GM21423 (cell line): ENCODE measurements around the gene SLC22A8.
"Not testable (repeated sequence)": the region's sequence is repeated elsewhere in the genome, so short reads cannot be mapped to it uniquely, and the experiment has no call there.

Experiments used
- ATAC-seq: cut with Tn5 transposase; IDR thresholded peaks from one replicate; pipeline ENCODE4 v1.9.1; 2021; ENCODE audit warnings: mild to moderate bottlenecking, moderate library complexity; ENCODE audit not compliant: unreplicated experiment

Gene SLC22A8, protein sequence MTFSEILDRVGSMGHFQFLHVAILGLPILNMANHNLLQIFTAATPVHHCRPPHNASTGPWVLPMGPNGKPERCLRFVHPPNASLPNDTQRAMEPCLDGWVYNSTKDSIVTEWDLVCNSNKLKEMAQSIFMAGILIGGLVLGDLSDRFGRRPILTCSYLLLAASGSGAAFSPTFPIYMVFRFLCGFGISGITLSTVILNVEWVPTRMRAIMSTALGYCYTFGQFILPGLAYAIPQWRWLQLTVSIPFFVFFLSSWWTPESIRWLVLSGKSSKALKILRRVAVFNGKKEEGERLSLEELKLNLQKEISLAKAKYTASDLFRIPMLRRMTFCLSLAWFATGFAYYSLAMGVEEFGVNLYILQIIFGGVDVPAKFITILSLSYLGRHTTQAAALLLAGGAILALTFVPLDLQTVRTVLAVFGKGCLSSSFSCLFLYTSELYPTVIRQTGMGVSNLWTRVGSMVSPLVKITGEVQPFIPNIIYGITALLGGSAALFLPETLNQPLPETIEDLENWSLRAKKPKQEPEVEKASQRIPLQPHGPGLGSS

DNA sequence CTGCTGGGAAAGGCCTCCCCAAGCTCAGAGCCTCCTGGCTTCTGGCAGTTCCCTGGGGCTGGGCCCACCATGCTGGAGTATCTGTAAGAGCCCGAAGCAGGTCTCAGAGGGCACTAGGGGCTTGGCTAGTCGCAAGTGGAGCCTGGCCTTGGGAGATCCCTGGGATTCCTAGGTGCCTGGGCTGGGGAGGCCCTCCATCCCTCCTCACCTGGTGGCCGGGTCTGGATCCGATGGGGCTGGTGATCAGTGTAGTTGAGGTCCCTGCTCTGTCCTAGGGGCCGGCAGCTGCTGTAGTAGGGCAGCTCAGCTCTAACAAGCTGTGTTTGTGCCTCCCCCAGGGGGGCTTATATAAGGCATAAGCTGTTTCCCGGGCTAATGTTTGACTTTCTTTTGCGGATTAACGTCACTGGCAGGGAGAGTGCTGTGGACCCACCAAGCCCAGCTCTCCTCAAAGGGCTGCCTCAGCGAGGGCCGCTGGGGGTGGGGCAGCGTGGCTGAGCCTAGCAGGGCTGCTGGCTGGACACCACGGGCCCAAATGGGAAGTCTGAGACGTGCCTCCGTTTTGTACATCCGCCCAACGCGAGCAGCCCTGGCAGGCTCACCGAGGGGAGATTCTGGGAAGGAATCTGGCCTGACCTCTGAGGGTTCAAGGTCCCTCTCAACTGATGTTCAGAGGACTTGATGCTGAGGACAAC is at the start of gene SLC22A8:
Gene SLC22A8, minus strand, starts transcription at position 321 of the 695 bp plus-strand sequence. CDS start 883 bp downstream, outside the sequence.
- ATAC-seq = no peak

DNA sequence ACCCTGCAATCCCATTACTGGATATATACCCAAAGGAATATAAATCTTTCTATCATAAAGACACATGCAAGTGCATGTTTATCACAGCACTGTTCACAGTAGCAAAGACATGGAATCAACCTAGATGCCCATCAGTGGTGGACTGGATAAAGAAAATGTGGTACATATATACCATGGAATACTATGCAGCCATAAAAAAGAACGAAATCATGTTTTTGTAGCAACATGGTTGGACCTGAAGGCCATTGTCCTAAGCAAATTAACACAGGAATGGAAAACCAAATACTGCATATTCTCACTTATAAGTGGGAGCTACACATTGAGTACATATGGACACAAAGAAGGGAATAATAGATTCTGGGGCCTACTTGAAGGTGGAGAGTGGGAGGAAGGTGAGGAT is 30.6 kb upstream of the SLC22A8 start:
- ATAC-seq = not testable (repeated sequence)

DNA sequence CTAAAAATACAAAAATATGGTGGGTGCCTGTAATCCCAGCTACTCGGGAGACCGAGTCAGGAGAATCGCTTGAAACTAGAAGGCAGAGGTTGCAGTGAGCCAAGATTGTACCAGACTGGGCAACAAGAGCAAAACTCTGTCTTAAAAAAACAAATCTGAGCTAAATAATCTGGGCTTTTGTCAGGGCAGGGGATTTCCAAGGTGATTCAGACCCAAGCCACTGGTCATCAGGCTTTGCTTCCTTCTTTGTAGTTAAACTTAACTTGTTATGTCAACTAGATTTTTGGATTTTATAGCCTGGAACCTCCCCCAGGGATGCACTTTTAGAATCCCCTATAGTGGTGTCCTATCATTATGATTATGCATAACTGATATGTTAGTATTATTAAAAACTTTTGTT is 27.0 kb upstream of the SLC22A8 start:
- no peak for ATAC-seq

DNA sequence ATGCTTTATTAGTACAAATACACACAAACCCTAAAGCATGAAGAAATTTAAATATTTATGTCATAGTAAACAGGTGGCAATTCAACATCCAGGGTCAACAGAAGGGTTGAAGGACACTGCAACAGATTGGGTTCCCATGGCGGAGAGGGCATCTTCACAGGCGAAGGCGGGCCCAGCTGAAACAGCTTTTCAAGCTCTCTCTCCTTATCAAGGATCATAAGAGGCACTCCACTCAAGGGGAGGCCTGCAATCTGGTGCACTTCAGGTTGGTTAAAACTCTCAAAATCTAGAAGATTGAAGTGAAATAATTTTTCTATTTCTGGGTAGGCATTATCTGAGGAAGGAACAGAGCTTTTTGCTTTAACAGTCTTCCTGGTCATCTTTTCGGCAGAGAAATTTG is 16.8 kb upstream of the SLC22A8 start:
- ATAC-seq = no peak

DNA sequence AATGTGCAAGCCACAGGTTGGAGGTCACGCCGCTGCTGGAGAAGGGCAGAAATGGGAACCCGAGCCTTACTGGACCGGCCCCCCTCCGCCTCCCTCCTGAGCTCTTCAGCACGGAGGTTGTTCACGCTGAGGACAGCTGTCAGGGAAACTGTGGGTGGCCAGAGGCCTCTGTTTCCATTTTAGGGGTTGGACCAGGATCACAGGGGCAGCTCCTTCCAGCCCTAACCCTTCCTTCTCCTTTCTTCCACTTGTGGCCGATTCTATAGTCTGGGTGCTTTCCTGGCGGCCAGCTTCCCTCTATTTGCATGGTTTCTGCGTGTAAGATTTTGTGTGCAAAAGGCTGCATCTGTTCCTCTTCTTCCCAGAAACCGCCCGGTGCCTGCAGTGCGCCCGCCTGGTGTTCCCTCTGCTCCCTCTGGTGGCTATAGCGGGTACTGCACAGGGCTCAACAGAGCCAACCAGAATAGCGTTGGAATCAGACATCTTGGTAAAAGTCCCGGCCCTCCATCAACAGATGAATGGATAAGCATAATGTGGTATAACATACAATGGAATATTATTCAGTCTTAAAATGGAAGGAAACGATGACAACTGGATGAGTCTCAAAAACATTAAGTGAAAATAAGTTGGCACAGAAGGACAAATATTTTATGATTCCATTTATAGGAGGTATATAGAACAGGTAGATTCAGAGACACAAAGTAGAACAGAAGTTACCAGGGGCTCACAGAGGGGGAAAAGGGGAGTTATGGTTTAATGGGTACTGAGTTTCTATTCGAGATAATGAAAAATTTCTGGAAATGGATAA is 8.4 kb upstream of the SLC22A8 start:
- no peak for ATAC-seq

DNA sequence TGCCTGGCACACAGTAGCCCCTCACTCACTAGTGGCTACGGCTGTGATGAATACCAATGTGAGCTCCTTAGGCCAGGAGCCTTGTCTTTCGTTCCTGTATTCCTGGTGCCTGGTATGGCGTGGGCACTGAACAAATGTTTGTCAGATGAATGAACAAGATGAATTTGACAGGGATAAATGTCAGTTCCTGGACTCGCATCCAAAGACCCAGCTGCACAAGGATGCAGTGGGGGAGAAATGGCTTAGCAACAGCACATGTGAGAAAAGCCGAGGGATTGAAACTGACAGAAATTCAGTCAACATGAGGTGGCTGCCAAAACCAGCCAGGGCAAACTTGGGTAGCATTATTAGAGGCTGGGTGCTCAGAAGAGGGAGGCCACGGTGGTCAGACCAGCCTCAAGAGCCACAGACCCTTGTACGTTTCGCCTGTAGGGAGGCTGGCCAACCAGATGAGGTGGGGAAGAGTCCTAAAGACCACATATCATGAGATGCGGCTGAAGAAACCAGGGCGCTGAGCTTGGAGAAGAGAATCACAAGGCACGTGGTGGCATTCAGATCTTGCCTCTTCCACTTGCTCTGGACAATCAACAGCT is 7.7 kb upstream of the SLC22A8 start:
- no peak for ATAC-seq

DNA sequence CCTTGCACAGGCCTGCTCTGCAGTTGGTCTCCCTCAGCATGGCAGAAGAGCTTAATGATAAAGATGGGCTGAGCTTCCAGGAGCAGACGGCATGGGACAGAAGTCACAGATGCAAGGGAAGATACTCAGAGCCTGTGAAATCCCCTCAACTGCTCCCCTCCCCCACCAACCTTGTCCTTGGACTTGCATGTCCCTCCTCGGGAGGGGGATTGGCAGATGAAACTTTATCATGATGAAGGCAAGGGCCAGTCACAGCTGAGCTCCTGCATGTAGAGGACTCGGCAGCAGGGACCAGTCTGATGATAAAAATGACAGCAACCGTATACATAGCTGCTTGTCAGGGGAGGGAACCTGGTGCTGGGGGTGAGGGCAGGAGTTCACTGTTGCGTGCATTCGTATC is 6.8 kb upstream of the SLC22A8 start:
- no peak for ATAC-seq

DNA sequence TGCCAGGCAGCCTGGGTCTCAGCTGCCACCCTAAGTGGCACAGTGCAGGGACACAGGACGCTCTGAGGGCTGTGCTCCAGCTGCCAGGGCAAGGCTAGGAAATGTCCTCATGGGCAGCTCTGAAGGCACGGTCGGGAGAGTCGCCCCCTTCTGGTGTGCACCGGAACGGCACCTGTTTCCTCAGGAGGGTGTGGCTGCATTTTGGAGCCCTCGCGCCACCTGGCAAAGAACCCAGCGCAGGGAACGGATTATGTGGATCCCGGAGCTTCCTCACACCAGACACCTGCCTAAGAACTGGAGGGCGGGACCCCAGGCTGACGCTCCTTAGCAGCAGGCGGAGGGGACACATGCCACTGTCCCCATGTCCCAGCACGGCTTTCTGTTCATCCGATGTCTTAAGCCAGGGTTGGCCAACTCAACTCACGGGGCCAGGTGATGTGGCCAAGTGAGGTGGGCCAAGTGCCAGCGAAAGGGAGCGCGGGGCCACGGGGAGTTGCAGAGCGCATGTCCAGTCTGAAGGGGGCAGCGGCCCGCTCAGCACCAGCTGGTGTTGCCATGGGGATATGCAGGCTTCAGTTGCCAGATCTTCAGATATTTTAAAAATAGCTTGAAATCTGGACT is 5.1 kb upstream of the SLC22A8 start:
- ATAC-seq = no peak

DNA sequence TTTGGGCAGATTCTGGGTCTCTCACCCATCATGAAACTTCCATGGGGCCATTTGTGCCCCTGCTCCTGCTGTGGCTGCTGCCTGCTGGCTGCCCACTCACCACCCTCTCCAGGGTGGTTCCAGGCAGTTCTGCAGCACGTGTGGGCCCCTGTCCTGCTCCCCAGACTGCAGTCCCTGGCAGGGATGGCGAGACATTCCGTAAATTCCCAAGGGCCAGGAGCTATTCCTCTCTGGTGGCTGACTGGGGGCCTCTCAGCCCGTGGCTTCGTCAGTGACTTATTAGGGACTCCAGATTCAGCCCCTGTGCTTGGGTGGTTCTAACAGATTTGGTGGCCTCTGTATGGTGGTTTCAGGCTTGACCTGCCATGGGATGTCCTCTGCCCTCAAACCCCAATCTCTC is 3.9 kb upstream of the SLC22A8 start:
- no peak for ATAC-seq

DNA sequence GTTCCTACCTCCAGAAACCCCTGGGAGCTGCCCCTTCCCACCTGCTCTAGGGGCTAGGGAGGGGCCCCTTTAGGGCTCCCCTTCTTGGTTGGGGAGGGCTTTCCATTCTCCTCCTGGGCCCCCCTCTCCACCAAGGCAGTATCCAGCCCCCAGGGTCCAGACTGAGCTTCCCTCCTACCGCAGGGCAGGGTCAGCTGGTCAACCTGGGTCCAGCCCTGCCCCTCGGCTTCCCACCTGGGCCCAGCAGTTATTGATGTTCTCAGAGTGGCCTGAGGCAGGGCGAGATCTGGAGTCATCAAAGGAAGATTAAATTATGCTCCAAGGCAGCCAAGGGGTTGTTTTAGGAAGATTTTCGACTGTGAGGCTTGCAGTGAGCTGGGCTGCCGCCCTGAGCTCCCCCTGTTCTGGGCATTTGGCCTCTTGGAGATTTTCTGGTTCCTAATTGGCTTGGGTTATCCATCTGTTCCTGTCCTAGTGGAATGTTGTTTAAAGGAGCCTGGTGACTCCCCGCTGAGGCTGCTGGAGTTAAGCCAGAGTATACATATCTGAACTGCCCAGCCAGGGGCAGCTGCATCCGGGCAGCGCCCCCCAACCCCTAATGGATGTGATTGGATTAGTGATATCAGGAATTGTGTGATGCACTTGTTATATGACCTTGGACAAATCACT is 1.8 kb upstream of the SLC22A8 start:
- no peak for ATAC-seq

DNA sequence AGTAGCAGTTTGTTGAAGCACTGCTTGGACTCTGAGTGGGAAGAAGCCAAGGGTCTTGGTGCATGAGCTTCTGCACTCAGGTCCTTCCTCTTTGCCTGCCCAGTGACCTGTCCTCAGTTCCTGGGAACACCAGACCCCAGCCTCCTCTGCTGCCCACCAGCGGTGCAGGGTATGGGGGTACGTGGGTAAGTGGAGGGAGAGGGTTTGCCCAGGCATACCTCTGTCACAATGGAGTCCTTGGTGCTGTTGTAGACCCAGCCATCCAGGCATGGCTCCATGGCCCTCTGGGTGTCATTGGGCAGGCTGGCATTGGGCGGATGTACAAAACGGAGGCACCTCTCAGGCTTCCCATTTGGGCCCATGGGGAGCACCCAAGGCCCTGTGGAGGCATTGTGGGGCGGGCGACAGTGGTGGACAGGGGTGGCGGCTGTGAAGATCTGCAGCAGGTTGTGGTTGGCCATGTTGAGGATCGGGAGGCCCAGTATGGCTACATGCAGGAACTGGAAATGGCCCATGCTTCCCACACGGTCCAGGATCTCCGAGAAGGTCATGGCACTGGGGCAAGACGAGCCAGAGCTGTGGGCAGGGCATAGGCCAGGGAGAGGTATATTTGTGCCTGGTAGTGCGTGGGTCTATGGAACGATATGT is 1.1 kb downstream of the SLC22A8 start:
- ATAC-seq = no peak

DNA sequence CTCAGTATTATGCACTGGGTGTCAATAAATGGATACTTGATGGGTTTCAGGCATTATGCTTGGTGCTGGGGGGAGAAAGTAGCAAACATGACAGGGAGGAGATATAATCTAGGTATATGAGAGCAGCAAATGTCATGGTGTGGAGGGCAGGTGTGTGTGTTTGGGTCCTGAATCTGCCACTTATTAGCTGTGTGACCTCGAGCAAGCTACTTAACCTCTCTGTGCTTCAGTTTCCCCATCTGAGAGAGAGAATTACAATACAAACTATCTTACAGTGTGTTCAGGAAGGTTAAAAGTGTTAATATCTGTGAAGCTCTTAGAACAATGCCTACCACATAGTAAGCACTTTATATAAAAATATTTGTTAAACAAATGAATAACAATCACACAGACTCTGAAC is 2.8 kb downstream of the SLC22A8 start:
- no peak for ATAC-seq

DNA sequence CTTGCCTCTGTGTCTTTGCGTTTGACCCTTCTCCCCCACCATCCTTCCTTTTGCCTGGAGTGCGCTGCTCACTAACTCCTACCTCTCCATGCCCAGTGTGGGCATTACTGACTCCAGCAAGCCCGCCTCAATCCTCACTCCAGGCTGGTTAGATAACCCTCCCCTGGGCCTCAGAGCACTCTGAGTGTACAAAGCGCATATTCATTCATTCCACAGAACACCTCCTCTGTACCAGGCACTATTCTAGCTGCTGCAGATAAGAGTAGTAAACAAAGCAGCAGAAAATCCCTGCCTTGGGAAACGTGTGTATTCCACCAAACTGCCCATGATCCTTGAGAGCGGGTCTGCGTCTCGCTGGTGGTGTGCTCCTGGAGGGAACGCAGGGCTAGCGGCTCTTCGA is 3.2 kb downstream of the SLC22A8 start:
- no peak for ATAC-seq

DNA sequence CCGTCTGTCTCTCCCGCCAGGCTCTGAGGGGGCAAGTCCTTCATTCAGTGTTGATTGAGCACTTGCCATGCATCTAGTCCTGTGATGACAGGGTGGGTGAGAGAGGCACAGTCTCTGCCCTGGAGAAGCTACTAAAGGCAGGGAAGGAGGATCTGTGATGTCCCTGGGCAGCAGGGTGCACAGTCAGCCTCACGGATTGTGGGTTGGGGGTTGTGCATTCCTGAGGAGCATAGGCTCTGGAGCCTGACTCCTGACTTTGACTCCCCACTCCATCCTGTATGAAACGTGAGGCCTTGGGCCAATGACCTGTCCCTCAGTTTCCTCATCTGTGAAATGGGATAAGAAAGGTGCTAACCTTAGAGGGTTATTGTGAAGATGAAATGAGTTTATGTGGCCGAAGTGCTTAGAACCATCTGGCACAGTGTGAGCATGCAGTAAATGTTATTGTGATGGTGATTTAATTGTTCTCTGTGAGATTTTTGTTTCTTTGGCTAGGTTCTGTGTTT is 4.7 kb downstream of the SLC22A8 start:
- ATAC-seq = no peak

DNA sequence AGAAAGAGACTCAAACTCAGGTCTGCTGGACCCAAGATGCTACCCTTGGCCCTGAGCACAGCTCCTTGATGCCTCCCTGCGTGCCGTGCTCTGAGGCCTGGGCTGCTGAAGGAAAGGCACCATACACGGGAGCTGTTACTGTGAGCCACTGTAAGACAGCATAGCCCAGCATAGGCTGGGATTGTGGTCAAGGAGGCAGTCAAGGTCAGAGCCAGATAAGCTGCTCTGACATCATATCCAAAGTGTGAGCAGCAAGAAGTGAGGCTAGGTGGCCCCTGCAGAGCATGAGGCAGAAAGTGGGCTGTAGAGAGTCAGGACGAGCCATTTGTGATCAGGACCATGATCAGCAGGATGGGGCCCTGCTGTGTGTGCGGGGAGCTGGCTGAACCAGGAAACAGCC is 7.7 kb downstream of the SLC22A8 start:
- ATAC-seq = no peak

DNA sequence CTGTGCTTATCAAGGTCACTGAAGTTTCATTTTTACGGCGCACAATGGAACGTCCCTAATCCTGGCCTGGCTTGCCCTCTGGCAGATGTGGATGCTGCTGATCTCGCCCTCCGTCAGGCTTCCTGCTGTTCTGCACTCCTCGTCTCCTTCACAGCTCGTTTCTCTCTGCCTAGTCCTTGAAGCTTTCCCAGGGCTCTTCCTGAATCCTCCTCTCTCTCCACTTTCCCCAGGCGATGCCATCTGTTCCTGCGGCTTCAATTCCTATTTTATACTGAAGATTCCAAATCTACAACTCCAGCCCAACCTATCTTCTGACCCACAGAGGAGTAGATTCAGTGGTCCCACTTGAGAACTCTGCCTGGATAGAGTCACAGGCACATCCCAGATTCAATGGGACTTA is 14.2 kb downstream of the SLC22A8 start:
- no peak for ATAC-seq

DNA sequence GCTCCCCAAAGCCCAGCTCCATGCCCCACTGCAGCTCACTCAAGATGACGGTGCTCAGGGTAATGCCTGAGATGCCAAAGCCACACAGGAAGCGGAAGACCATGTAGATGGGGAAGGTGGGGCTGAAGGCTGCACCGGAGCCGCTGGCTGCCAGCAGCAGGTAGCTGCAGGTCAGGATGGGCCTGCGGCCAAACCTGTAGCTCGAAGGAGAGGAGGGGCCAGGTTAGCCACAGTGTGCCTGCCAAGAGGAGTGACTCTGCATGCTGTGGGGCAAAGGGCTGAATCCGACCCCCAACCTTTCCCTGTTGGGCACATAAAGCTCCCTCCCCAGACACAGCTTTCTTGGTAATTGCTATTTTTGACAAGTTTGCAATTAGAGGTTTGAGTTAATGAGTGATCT is 16.0 kb downstream of the SLC22A8 start:
- ATAC-seq = no peak

DNA sequence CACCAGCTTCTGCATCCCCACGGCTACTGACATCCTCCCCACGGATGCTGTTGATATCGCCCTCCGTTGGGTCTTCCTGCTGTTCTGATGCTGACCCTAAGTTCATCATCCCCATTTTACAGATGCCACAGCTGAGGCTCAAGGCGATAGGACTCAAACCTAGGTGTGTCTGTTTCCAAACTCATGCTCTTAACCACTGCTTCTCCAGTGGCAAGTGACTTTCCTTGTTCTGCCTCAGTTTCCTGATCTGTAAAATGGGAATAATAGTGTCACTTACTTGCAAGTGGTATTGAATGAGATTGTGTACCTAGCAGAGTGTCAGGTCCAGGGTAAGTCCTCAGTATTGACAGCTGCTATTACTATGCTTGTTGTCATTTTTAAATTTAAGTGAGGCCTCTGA is 16.5 kb downstream of the SLC22A8 start:
- ATAC-seq = no peak

DNA sequence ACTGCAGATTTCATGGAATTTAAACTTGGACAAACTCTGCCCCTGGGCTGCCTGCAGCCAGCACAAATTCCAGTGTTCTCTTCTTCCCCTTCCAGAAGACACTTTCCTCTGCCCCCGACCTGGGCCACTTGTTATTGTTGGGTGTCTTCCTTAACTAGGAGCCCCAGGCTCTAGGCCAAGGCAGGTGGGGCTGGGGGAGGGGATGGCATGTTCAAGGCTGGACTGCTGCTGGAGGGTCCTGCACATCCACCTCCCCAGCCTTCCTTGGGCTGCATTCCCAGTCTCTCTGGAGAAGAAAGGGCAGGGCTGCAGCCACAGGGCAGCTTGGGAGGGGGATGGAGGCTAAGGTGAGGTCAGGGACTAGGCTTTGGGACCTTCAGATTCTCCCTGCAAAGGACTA is 19.4 kb downstream of the SLC22A8 start:
- ATAC-seq = no peak
